ENCODE data around the gene PARP4. TPM values are rescaled to one million over a fixed set of nuclear protein-coding genes. Genes with fewer than 3 reads are reported as not detected.
"Not testable (repeated sequence)": the region's sequence is repeated elsewhere in the genome, so short reads cannot be mapped to it uniquely, and the experiment has no call there.

Gene PARP4
- total RNA-seq, 2 experiments from 2014 or later = 34.4 to 48.5 TPM

DNA sequence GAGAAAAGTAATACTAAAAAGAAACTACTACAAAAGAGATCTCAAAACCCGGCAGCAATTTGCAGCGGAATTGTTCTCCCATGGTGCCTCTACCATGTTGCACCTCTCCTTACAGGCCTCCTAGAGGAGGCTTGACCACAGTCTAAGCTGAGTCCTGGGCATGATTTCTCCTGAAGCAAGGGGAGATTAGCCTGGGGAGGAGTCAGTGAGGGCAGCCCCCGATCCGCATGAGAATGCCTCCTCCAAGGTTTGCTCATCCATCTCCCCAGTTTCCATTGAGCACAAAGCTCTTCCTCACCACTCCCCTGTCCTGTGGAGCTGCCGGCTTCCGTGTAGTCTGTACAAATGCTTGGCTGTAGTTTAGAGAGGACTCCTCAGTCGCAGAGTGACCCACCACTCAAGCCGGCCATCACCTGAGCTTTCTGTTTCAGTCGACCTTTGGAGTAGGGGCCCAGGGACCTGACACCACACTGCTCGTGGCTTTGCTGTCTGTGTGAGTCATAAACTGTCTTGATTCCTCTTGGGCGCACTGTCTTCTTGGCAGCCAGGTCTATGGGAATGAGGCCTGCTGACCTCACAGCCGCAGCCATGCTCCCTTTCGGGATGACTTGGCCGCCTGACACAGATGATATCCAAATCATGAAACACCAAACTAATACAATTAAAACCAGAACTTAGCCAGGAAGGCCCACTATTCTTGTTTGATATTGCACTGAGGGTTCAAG lies 130.9 kb downstream of the PARP4 start:
- H3K4me3 ChIP-seq (ENCODE audit: low read depth, low read length, poor library complexity, severe bottlenecking) = no peak overlapping the region
- no peaks in the 10 kb centered on the region for H3K9me3 ChIP-seq (ENCODE audit: low read length)
- ChIA-PET CTCF (ENCODE audit: unreplicated experiment) (no interaction called here), POLR2A (no interaction called here)
- no TSS peak for BruUV-seq (replicated peaks)
- no peaks in the 10 kb centered on the region for H3K9me2 ChIP-seq (ENCODE audit: insufficient read depth, low read length)
- no peaks in the 10 kb centered on the region for H3K79me2 ChIP-seq (ENCODE audit: insufficient read depth, low read depth, low read length)
- intact Hi-C loops (cut with micrococcal nuclease; ENCODE audit: unreplicated experiment) = no loop called here
- H3K36me3 ChIP-seq (ENCODE audit: insufficient read depth, low read length) = no peaks in the 10 kb centered on the region
- H2AFZ ChIP-seq (ENCODE audit: low read length) = no peak overlapping the region
- no peak overlapping the region for H3K27ac ChIP-seq (ENCODE audit: low read depth, low read length, poor library complexity, severe bottlenecking)
- no peak for DNase-seq (ENCODE audit: low spot score)
- no peak overlapping the region for H3K4me2 ChIP-seq (ENCODE audit: low read length)
- TF ChIP-seq, protein P1, sequence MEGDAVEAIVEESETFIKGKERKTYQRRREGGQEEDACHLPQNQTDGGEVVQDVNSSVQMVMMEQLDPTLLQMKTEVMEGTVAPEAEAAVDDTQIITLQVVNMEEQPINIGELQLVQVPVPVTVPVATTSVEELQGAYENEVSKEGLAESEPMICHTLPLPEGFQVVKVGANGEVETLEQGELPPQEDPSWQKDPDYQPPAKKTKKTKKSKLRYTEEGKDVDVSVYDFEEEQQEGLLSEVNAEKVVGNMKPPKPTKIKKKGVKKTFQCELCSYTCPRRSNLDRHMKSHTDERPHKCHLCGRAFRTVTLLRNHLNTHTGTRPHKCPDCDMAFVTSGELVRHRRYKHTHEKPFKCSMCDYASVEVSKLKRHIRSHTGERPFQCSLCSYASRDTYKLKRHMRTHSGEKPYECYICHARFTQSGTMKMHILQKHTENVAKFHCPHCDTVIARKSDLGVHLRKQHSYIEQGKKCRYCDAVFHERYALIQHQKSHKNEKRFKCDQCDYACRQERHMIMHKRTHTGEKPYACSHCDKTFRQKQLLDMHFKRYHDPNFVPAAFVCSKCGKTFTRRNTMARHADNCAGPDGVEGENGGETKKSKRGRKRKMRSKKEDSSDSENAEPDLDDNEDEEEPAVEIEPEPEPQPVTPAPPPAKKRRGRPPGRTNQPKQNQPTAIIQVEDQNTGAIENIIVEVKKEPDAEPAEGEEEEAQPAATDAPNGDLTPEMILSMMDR (conservative IDR thresholded peaks at IDR 0.05; ENCODE audit: low read length) = no peak
- no peak for TF ChIP-seq EZH2phosphoT487 (IDR thresholded peaks at IDR 0.05; ENCODE audit: borderline replicate concordance, low read depth, low read length)
- H4K20me1 ChIP-seq (ENCODE audit: insufficient read depth, low read length) = no peaks in the 10 kb centered on the region
- H3K4me1 ChIP-seq (ENCODE audit: insufficient read depth, low read length, poor library complexity, severe bottlenecking) = no peaks in the 10 kb centered on the region

DNA sequence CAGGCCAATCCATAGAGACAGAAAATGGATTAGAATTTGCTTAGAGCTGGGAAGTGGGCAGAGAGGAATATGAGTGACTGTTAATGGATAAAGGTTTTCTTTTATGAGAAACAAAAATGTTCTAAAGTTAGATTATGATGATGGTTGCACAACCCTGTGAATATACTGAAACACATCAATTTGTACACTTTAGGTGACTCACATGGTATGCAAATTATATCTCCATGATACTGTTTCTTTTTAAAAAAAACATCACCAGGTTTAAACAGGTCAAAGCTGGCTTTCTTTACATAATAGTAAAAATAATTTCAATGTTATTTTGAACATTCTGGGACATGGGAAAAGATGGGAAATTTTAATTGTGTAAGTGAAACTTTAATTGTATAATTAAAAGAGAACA lies 131.7 kb downstream of the PARP4 start:
- H3K9me3 ChIP-seq (ENCODE audit: low read length); H4K20me1 ChIP-seq (ENCODE audit: insufficient read depth, low read length); H3K36me3 ChIP-seq (ENCODE audit: insufficient read depth, low read length); H3K9me2 ChIP-seq (ENCODE audit: insufficient read depth, low read length); H3K4me3 ChIP-seq (ENCODE audit: low read depth, low read length, poor library complexity, severe bottlenecking); intact Hi-C loops (cut with micrococcal nuclease; ENCODE audit: unreplicated experiment); H3K27ac ChIP-seq (ENCODE audit: low read depth, low read length, poor library complexity, severe bottlenecking); DNase-seq (ENCODE audit: low spot score); H3K4me2 ChIP-seq (ENCODE audit: low read length); CTCF ChIA-PET (ENCODE audit: unreplicated experiment); H2AFZ ChIP-seq (ENCODE audit: low read length); POLR2A ChIA-PET; H3K4me1 ChIP-seq (ENCODE audit: insufficient read depth, low read length, poor library complexity, severe bottlenecking); BruUV-seq (replicated peaks); H3K79me2 ChIP-seq (ENCODE audit: insufficient read depth, low read depth, low read length): not testable (repeated sequence)

DNA sequence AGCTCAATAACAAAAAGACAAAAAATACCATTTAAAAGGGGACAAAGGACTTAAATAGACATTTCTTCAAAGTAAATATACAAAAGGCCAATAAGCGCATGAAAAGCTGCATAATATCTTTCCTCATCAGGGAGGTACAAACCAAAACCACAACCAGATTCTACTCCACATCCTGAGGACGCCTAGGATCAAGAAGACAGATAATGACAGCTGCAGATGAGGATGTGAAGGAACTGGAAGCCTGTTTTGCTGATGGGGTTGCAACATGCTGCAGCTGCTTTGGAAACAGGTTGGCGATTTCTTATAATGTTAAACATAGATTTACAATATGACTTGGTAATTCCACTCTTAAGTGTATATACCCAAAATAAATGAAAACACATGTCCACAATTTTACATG lies 132.4 kb downstream of the PARP4 start:
- not testable (repeated sequence) for BruUV-seq (replicated peaks)

DNA sequence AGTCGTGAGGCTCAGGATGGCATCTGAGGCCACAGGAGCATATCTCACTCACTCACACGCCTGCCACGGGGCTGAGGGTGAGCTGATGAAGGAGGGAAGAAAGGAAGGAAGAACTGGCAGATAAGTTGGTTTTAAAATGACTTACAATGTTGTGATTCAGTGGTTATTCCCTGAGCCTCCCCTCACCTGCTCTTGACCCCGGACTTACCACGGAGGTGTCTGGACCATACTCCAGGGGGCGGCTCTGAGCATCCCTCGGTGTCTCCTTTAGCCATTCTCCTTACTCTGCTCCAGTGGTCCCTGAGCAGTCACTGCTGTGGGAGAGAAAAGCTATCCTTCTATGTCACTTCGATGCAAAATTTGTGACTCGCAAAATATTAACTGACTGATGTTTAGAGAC lies 141.3 kb downstream of the PARP4 start:
- H3K9me3 ChIP-seq (ENCODE audit: low read length); H3K4me2 ChIP-seq (ENCODE audit: low read length); H3K4me3 ChIP-seq (ENCODE audit: low read depth, low read length, poor library complexity, severe bottlenecking); DNase-seq (ENCODE audit: low spot score); H2AFZ ChIP-seq (ENCODE audit: low read length); H3K9me2 ChIP-seq (ENCODE audit: insufficient read depth, low read length); intact Hi-C loops (cut with micrococcal nuclease; ENCODE audit: unreplicated experiment); CTCF ChIA-PET (ENCODE audit: unreplicated experiment); H3K79me2 ChIP-seq (ENCODE audit: insufficient read depth, low read depth, low read length); H3K36me3 ChIP-seq (ENCODE audit: insufficient read depth, low read length); BruUV-seq (replicated peaks); H3K27ac ChIP-seq (ENCODE audit: low read depth, low read length, poor library complexity, severe bottlenecking); POLR2A ChIA-PET; H4K20me1 ChIP-seq (ENCODE audit: insufficient read depth, low read length); H3K4me1 ChIP-seq (ENCODE audit: insufficient read depth, low read length, poor library complexity, severe bottlenecking): not testable (repeated sequence)

More for the DNA sequence above, 132.4 kb downstream of the PARP4 start:
- H3K4me1 ChIP-seq (ENCODE audit: insufficient read depth, low read length, poor library complexity, severe bottlenecking); H3K4me2 ChIP-seq (ENCODE audit: low read length); H4K20me1 ChIP-seq (ENCODE audit: insufficient read depth, low read length); intact Hi-C loops (cut with micrococcal nuclease; ENCODE audit: unreplicated experiment); CTCF ChIA-PET (ENCODE audit: unreplicated experiment); H3K36me3 ChIP-seq (ENCODE audit: insufficient read depth, low read length); H3K27ac ChIP-seq (ENCODE audit: low read depth, low read length, poor library complexity, severe bottlenecking); H3K4me3 ChIP-seq (ENCODE audit: low read depth, low read length, poor library complexity, severe bottlenecking); DNase-seq (ENCODE audit: low spot score); H2AFZ ChIP-seq (ENCODE audit: low read length); H3K79me2 ChIP-seq (ENCODE audit: insufficient read depth, low read depth, low read length); H3K9me3 ChIP-seq (ENCODE audit: low read length); H3K9me2 ChIP-seq (ENCODE audit: insufficient read depth, low read length): not testable (repeated sequence)
- POLR2A ChIA-PET = interaction anchor here (0.9 kb wide), 1 partner anchor 31 kb away, joined by 3 read pairs; no protein-coding TSS in a partner anchor

Other genes starting within 250 kb of the PARP4 start
- gene C1QTNF9, start 203.2 kb downstream of the PARP4 start, total RNA-seq (2014; rRNA removed; shearing (Covaris generic)) = not detected in 2 replicates
- gene C1QTNF9, start 203.2 kb downstream of the PARP4 start, total RNA-seq (2022) = not detected in 2 replicates
- not detected in 2 replicates for gene ATP12A, start 167.6 kb upstream of the PARP4 start, total RNA-seq (2014; rRNA removed; shearing (Covaris generic))
- gene ATP12A, start 167.6 kb upstream of the PARP4 start, total RNA-seq (2022) = not detected in 2 replicates

Measured in OCI-LY7 (cell line).